Subcutaneous adipose tissue (tissue), 4 donors: ENCODE data around the gene BIRC6. TPM values are rescaled to one million over a fixed set of nuclear protein-coding genes. Genes with fewer than 3 reads are reported as not detected.

Experiments used
- total RNA-seq, 4 donors: library from RNA; depleted of rRNA; stranded (reverse); fragments of >200 nt; gene quantifications; one replicate each; pipeline ENCODE4 v1.1.0, GENCODE V29; 2016
- TF ChIP-seq, protein P1 (sequence below): fragments of 450-650 bp; IDR thresholded peaks from one replicate; pipeline ENCODE4 v1.5.1; 2016; ENCODE audit warnings: low read depth, mild to moderate bottlenecking, control low read depth, antibody characterized with exemption, moderate library complexity

The BIRC6 gene
- total RNA-seq, 4 donors from 2014 or later: 120 to 147 (median 143) TPM

DNA sequence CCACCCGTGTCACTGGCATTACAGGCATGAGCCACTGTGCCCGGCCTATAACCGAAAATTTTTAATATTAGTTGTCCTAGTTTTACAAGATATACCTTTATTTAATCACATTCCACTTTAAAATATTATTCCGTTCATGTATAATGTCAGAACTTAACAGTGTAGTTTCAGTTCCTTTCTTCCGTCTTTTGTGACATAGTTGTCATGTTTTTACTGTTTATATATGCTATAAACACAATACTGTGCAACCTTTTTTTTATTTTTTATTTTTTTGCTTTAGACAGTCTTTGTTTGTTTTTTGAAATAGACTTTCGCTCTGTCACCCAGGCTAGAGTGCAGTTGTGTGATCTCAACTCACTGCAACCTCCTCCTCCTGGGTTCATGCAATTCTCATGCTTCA, 141.5 kb downstream of the BIRC6 start:
- TF ChIP-seq, protein P1, sequence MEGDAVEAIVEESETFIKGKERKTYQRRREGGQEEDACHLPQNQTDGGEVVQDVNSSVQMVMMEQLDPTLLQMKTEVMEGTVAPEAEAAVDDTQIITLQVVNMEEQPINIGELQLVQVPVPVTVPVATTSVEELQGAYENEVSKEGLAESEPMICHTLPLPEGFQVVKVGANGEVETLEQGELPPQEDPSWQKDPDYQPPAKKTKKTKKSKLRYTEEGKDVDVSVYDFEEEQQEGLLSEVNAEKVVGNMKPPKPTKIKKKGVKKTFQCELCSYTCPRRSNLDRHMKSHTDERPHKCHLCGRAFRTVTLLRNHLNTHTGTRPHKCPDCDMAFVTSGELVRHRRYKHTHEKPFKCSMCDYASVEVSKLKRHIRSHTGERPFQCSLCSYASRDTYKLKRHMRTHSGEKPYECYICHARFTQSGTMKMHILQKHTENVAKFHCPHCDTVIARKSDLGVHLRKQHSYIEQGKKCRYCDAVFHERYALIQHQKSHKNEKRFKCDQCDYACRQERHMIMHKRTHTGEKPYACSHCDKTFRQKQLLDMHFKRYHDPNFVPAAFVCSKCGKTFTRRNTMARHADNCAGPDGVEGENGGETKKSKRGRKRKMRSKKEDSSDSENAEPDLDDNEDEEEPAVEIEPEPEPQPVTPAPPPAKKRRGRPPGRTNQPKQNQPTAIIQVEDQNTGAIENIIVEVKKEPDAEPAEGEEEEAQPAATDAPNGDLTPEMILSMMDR: no peak

DNA sequence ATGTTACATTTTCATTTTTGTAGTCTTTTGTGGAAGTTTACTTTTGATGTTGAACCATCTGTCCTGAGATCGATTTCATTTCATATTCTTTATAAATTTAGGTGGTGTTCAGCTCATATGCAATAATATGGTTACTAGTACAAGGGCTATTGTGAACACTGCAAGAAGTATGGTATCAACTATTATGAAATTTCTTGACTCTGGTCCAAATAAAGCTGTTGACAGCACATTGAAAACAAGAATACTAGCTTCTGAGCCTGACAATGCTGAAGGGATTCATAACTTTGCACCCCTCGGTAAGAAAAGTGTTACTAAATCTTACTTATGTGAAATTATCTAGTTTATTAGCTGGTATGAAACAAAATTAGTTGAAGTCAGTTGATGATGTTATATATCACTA, 146.1 kb downstream of the BIRC6 start:
- TF ChIP-seq, protein P1: no peak

DNA sequence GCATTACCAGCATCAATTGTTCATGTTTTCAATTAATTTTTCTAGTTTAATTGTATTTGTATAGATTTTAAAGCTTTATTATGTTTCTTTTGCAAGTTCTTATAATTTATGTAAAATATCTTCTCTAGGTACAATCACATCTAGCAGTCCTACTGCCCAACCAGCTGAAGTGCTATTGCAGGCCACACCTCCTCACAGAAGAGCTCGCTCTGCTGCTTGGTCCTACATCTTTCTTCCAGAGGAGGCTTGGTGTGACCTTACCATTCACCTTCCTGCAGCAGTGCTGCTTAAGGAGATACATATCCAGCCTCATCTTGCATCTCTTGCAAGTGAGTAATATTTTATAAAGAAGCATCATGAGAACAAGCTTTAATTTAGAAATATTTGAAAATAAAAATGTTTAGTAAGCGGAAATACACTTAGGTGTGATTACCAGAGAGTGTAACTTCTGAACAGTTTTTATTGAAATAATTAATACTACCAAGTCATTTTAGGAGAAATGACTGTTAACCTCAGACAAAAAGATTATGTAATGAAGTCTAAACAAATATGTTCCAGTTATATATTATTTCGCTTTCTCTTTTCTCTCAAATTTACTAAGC, 148.2 kb downstream of the BIRC6 start:
- TF ChIP-seq, protein P1: no peak

DNA sequence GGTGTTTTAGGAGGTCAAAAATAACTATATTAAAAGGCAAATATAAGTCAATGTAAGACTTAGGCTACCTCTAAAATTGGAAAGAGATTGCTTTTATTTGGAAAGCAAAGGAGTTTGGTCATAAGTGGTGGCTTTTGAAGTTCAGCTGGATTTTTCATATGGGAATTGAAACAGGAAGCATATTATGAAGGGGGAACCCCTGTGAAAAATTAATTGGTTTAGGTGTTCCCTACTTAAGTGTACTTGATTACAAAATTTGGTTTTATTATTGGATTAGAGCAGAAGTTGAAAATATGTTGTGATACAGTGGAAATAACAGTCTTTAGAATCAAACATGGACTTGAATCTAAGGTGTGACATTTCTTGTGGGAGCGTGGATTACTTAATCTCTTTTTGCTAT, 149.6 kb downstream of the BIRC6 start:
- TF ChIP-seq, protein P1: no peak

DNA sequence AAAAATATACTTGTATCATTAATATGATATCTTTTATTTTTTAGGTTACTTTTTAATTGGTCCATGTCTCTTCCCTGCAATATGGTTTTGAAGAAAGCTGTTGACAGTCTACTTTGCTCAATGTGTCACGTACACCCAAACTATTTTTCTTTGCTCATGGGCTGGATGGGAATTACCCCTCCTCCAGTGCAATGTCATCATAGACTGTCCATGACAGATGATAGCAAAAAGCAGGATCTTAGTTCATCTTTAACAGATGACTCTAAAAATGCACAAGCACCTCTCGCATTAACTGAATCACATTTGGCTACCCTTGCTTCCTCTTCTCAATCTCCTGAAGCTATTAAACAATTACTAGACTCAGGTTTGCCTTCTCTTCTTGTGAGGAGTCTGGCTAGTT, 158.1 kb downstream of the BIRC6 start:
- TF ChIP-seq, protein P1: no peak

DNA sequence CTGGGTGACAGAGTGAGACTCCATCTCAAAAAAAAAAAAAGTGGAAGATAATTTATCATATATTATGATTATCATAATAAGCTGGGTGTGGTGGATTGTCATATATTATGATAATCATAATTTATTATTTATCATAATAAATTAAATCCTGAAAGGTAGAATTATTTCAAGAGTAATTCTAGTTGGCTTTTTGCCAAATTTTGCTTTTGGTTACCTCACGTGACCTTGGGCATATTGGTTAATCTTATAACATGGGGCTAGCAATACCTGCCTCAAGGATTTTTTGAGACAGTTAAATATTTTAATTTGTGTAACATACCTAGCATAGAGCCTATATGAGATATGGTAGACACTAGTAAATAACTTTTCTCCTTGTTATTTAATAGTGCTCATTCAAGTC, 159.7 kb downstream of the BIRC6 start:
- TF ChIP-seq, protein P1: no peak

DNA sequence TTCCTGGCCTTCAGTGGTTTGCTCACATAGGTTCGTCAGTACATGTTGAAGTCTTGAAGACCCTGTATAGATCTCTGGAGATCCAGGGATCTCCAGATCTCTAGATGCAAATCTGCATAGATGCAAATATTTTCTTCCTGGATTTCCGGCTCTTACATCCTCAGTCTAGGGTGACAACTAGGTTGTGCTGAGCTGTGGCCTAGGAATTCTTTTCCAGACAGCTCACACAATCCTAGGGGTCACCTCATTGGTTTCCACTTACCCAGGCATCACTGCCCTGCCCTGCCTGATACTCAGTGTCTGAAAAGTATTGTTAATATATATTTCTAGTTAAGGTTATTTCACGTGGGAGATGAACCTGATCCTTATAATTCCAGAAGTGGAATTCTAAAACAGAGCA, 165.9 kb downstream of the BIRC6 start:
- TF ChIP-seq, protein P1: no peak
